GM19099 (cell line): ENCODE results near the gene PCDHB5.

ENCODE experiments used
- POLR2A ChIP-seq: IDR thresholded peaks from 3 replicates; pipeline ENCODE4 v1.6.1; 2011; ENCODE audit warnings: low read depth; ENCODE audit not compliant: insufficient read length; ENCODE audit errors: extremely low read depth

The PCDHB5 gene

GRCh38 chr5:141135030-141135717, at the start of gene PCDHB5:
Gene PCDHB5 (plus strand): TSS chr5:141135206. CDS start chr5:141135435, 229 bp downstream.
- no peak for TF ChIP-seq POLR2A

- no peak for TF ChIP-seq POLR2A
These were observed 40.3 kb upstream of the PCDHB5 start, which contains the start of gene PCDHB2 for GRCh38 chr5:141094481-141095262. Gene PCDHB2 (plus strand): TSS chr5:141094615. CDS start chr5:141094791, 176 bp downstream.

- TF ChIP-seq POLR2A, result no peak
These were observed 39.8 kb upstream of the PCDHB5 start for GRCh38 chr5:141095263-141095641.

GRCh38 chr5:141100243-141100805, 34.7 kb upstream of the PCDHB5 start, which contains the start of gene PCDHB3:
Gene PCDHB3 (plus strand): TSS chr5:141100473. CDS start chr5:141100650, 177 bp downstream.
- TF ChIP-seq POLR2A, result no peak

- no peak for TF ChIP-seq POLR2A
These were observed 33.9 kb upstream of the PCDHB5 start for GRCh38 chr5:141101059-141101458.

- no peak for TF ChIP-seq POLR2A
These were observed 29.7 kb upstream of the PCDHB5 start for GRCh38 chr5:141105350-141105749.

- no peak for TF ChIP-seq POLR2A
These were observed 15.8 kb upstream of the PCDHB5 start for GRCh38 chr5:141119250-141119649.

GRCh38 chr5:141121563-141121962, 13.4 kb upstream of the PCDHB5 start, which contains the start of gene PCDHB4:
Gene PCDHB4 (plus strand): TSS chr5:141121818. CDS start chr5:141121999, 181 bp downstream.
- TF ChIP-seq POLR2A, result no peak

- TF ChIP-seq POLR2A, result no peak
These were observed 13.0 kb upstream of the PCDHB5 start for GRCh38 chr5:141121985-141122384.

GRCh38 chr5:141127305-141127704, 7.7 kb upstream of the PCDHB5 start:
- no peak for TF ChIP-seq POLR2A

GRCh38 chr5:141135718-141136266, 786 bp downstream of the PCDHB5 start:
- TF ChIP-seq POLR2A, result no peak

GRCh38 chr5:141149812-141150211, 14.8 kb downstream of the PCDHB5 start, which contains the start of gene PCDHB6:
Gene PCDHB6 (plus strand): TSS chr5:141150057. CDS start chr5:141150258, 201 bp downstream.
- no peak for TF ChIP-seq POLR2A

- TF ChIP-seq POLR2A, result no peak
These were observed 15.4 kb downstream of the PCDHB5 start for GRCh38 chr5:141150224-141150992.

- TF ChIP-seq POLR2A, result no peak
These were observed 16.0 kb downstream of the PCDHB5 start for GRCh38 chr5:141150993-141151325.

GRCh38 chr5:141155540-141156374, 20.8 kb downstream of the PCDHB5 start:
- no peak for TF ChIP-seq POLR2A
